Choroid plexus epithelial cell (primary cell): ENCODE measurements around the gene HVCN1.

Experiments
- DNase-seq: peaks from one replicate; pipeline ENCODE4 v3.0.0-alpha.2; 2010; ENCODE audit warnings: low read depth
- H3K4me3 ChIP-seq: 2 replicates; pipeline ENCODE4 v1.5.1; 2011; ENCODE audit warnings: low read depth, mild to moderate bottlenecking, control low read depth, low read length, moderate library complexity
- CTCF ChIP-seq: conservative IDR thresholded peaks from 2 replicates; pipeline ENCODE4 v1.5.1; 2011; ENCODE audit warnings: low read depth, mild to moderate bottlenecking, control low read depth, inconsistent platforms, low read length, moderate library complexity

HVCN1 gene

GRCh38 chr12:110600254-110600653 lies 88.7 kb downstream of the HVCN1 start:
- peak; percentile 45 for TF ChIP-seq CTCF
- peak; percentile 80 for DNase-seq

DNA sequence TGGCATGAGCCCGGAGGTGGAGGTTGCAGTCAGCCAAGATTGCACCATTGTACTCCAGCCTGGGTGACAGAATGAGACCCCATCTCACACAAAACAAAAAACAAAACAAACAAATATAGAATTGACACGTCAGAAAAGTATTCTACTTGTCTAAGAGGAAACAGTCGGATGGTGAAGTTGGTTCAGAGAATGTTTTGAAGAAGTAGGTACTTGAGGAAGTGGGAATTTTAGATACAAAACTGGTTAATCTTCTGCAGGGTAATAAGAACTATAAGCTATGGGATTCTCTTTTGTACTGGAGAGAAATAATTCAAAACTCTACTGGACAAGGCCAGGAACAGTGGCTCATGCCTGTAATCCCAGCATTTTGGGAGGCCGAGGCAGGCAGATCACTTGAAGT lies 89.6 kb downstream of the HVCN1 start:
- H3K4me3 ChIP-seq: no peak overlapping the region
- no peak for DNase-seq
- no peak for TF ChIP-seq CTCF

More at GRCh38 chr12:110600254-110600653, 88.7 kb downstream of the HVCN1 start:
- no peak overlapping the region for H3K4me3 ChIP-seq
